ENCODE data around the gene IL19. TPM values are rescaled to one million over a fixed set of nuclear protein-coding genes. Genes with fewer than 3 reads are reported as not detected.

Gene IL19, protein sequence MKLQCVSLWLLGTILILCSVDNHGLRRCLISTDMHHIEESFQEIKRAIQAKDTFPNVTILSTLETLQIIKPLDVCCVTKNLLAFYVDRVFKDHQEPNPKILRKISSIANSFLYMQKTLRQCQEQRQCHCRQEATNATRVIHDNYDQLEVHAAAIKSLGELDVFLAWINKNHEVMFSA
- total RNA-seq: not detected
- not detected for polyA plus RNA-seq

DNA sequence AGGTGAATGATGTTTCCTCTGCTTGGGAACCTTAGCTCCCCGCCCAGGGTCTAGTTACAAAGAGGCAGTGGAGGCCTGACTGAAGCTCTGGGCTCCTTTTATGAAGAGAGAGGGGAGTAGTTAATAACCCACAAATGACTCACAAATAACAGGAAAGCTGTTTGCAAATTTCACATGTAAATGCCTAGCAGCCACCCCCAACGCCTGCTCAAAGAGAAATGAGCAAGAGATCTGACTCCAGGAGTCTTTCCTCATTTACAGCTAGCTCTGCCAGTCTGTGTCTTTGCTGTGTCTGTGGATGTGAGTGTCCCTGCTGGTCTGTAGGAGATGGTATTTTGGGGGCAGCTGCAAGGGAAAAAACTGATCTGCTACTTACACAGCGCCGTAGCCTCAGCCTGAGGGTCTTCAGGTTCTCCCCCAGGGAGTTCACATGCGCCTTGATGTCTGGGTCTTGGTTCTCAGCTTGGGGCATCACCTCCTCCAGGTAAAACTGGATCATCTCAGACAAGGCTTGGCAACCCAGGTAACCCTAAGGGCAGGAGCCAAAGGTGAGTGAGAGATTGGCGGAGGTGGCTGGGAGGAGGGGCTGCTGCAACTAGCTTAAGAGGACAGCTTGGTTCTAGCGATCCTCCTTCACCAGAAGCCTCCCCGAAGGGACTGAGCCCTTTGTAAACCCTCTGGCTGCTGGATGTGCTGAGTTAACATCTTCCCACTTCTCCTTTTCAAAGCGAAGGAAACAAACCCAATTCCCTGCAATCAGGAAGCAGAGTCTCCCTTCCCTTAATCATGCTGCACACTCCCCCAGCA lies at the start of gene IL19:
IL19 (plus strand) TSS at position 243 of the 807 bp plus-strand sequence. CDS start 65,890 bp downstream, outside the sequence.
- Histone ChIP-seq H3K4me3 (ENCODE audit: low read depth, low read length) (no peak within 1 kb of the TSS), H3K27ac (ENCODE audit: low read depth) (no peak within 1 kb of the TSS), H3K36me3 (ENCODE audit: insufficient read depth) (no peaks in the 10 kb centered on the region), H3K4me1 (ENCODE audit: insufficient read depth) (no peaks in the 10 kb centered on the region)
- 58% methylated on average over 9 of the region's 9 CpGs for WGBS
- no peak for DNase-seq (ENCODE audit: extremely low spot score)

DNA sequence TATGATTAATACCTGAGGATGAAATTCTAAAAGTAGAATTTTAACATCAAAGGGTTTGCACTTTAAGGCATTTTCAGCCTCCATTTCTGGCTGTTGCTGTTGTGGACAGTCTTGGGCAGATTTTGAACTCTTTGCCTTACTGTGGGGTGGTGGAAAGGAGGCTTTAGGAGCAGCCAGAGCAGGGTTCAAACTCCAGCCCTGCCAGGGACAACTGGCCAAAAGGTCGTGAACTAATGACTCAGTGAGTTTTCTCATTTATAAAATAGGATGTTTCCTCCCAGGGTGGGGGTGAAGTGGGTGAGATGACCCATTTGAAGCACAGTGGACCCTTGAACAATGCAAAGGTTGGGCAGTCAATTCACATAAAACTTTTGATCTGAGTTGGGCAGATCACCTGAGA lies 49.1 kb upstream of the IL19 start:
- no peak overlapping the region for H3K27ac ChIP-seq (ENCODE audit: low read depth)
- H3K4me1 ChIP-seq (ENCODE audit: insufficient read depth): peaks cover 4% of the 10 kb centered on the region
- H3K4me3 ChIP-seq (ENCODE audit: low read depth, low read length): no peak overlapping the region
- H3K36me3 ChIP-seq (ENCODE audit: insufficient read depth): no peaks in the 10 kb centered on the region
- 94% methylated on average over 1 of the region's 1 CpG for WGBS
- no peak for DNase-seq (ENCODE audit: extremely low spot score)

DNA sequence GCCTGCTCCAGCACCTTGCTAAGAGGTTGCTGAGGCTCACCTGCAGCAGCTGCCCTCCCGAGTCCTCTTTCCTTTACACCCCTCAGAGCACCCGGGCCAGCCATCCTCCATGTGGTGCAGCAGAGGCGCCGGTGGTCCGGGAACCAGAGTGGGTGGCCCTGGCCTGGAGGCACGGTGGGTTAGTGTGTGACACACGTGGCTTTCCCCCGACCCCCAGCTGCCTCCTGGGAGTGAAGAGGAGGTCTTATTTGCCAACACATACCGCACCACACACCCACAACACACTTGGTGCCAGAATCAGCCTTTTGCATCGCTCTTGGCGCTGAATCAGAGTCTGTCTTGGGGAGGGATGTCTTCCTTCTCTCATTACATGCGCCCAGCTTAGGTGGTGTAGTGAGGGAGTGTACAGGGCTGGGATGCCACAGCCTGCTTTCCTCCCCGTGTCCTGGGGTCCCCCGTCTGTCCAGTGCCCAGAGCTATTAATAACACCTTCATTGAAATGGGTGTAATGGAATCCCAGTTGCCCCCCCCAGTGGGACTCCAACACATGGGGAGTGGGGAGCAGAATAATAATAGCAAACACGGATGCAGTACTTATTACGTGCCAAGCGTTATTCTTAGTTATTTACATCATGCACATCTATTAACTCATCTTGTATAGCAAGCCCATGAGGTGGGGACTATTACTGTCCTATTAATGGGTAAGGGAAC lies 47.7 kb upstream of the IL19 start:
- Histone ChIP-seq H3K4me3 (ENCODE audit: low read depth, low read length) (no peak overlapping the region), H3K36me3 (ENCODE audit: insufficient read depth) (no peaks in the 10 kb centered on the region), H3K4me1 (ENCODE audit: insufficient read depth) (peaks cover 2% of the 10 kb centered on the region), H3K27ac (ENCODE audit: low read depth) (no peak overlapping the region)
- 75% methylated on average over 17 of the region's 17 CpGs for WGBS
- DNase-seq (ENCODE audit: extremely low spot score): no peak

DNA sequence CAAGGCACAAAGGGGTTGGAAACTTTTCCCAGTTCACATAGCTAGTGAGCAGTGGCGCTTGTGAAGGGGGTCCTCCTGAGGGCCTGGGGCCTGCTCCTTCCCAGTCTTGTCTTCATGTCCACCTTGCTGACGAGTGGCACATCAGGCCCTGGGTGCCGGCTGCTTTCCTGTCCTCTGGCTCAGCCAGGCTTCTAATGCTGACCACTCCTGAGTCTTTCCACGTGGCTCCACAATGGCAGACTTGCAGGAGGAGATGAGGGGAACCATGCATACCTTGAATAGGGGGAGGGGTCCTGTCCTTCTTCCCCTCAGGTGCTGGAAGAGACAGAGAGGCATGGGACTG lies 47.1 kb upstream of the IL19 start:
- WGBS: 80% methylated on average over 4 of the region's 4 CpGs
- Histone ChIP-seq H3K4me3 (ENCODE audit: low read depth, low read length) (no peak overlapping the region), H3K27ac (ENCODE audit: low read depth) (no peak overlapping the region), H3K36me3 (ENCODE audit: insufficient read depth) (no peaks in the 10 kb centered on the region), H3K4me1 (ENCODE audit: insufficient read depth) (peaks cover 2% of the 10 kb centered on the region)
- no peak for DNase-seq (ENCODE audit: extremely low spot score)

DNA sequence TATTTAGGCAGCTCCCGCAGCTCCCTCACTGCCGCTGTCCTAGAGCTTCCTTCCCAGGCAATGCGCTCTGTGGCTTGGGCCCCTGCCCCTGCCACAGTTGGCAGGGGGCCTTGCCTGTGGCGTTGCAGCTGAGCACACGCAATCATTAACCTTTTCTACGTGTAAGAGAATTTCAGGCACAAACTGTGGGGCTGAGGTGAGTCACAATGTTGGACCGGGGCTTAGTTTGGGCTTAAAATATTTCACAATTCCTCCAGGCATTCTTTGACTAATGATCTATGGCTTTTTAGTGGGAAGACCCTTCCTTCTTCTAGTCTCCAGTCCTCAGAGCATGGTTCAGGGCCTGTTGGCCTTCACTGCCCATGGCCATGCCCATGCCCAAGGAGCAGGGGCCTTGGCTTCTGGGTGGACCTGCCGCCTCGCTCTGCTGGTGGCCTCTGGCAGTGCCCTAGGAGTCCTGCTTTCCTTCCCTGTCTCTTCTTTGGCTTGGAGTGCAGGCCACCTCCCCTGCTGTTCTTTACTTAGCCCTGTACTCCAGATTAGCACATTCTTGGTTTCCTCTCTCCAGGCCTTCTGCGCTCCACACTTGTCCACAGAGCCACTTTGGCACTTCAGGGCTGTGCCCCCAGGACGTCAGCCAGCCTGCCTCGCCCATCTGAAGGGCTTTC lies 46.6 kb upstream of the IL19 start:
- Histone ChIP-seq H3K36me3 (ENCODE audit: insufficient read depth) (no peaks in the 10 kb centered on the region), H3K4me3 (ENCODE audit: low read depth, low read length) (no peak overlapping the region), H3K27ac (ENCODE audit: low read depth) (peak overlapping the region; percentile 12), H3K4me1 (ENCODE audit: insufficient read depth) (peaks cover 2% of the 10 kb centered on the region)
- DNase-seq (ENCODE audit: extremely low spot score): no peak
- 57% methylated on average over 12 of the region's 12 CpGs for WGBS

DNA sequence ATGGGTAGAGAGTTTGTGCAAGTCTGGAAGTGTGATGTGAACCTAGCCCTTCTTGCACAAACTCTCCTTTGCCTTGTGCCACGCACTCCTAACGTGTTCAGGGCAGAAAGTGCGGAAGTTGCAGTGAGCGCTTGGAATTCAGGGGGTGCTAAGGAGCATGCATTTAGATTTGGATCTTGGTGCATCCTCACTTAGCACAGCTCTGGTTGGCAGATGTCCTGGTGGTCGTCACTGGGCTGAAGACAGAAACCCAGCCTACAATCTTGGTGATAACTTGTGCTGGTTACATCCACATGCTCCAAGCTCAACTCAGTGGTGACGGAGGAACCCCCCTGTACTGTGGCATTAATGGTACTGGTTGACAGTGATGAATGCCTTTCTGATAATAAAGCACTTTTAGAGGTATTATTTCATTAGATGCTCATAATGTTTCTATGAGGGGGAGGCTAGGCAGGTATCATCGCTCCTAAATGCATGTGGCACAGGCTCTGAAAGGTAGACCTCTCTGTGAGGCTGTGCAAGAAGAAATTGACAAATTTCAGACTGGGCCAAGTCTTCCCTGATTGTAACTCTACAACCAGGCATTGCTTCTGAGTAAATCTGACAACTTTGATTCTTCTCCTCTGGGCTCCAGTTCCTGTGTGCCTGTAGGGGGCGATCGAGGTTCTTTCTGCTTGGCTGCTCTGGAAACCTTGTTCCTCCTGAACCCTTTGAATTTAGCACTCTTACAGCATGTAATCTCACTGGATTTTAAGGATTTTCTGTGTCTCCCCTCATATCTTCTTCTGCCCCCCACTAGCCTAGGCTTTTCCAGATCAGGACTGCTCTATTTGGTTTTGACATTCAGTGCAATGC lies 45.2 kb upstream of the IL19 start:
- WGBS: 80% methylated on average over 9 of the region's 9 CpGs
- peaks cover 2% of the 10 kb centered on the region for H3K4me1 ChIP-seq (ENCODE audit: insufficient read depth)
- no peak overlapping the region for H3K4me3 ChIP-seq (ENCODE audit: low read depth, low read length)
- H3K27ac ChIP-seq (ENCODE audit: low read depth): no peak overlapping the region
- no peaks in the 10 kb centered on the region for H3K36me3 ChIP-seq (ENCODE audit: insufficient read depth)
- no peak for DNase-seq (ENCODE audit: extremely low spot score)

DNA sequence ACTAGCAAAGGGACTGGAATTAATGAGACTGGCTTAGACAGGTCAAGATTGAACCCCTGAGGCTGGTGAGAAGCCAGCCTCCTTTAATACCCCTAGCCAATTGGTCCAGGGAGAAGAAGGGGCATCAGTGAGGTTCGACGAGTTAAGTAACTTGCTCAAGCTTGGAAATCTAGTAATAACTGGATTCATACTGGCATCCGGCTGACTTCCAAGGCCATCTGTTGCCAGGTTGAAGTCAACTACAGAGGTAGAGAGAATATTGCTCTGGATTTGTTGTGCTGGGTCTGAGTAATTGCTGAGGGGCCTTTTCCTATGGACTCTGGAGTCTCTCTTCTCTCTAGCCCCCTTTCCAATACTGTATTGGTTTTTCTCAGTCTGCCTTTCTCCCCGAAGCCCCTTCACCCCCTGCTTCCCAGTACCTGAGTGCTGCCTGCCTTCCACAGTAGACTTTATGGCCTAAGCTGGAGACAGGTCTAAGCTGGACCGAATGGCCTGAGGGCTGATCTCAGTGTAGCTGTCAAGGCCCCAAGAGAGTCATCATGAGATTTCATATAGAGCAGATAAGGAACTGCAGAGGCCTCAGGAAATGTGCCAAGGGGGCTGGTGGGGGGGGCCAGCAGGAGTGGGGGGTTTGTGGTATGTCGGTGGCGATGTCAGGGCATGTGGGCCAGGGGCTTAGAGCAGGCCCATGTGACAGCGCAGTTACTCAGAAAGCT lies 42.4 kb upstream of the IL19 start:
- DNase-seq (ENCODE audit: extremely low spot score): no peak
- 69% methylated on average over 8 of the region's 8 CpGs for WGBS
- H3K4me1 ChIP-seq (ENCODE audit: insufficient read depth): peaks cover 2% of the 10 kb centered on the region

DNA sequence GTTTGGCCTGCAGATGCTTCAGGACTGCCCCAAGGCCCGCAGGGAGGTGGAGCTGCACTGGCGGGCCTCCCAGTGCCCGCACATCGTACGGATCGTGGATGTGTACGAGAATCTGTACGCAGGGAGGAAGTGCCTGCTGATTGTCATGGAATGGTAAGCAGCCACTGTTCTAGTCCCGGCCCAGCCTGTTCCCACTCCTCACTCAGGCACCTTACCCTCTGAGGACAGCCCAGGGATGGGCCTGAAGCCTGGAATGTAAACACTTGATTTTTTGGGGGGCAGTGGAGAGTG lies 41.9 kb upstream of the IL19 start:
- WGBS: 50% methylated on average over 9 of the region's 9 CpGs

More for the DNA sequence above, 42.4 kb upstream of the IL19 start:
- Histone ChIP-seq H3K4me3 (ENCODE audit: low read depth, low read length) (no peak overlapping the region), H3K27ac (ENCODE audit: low read depth) (no peak overlapping the region), H3K36me3 (ENCODE audit: insufficient read depth) (no peaks in the 10 kb centered on the region)

DNA sequence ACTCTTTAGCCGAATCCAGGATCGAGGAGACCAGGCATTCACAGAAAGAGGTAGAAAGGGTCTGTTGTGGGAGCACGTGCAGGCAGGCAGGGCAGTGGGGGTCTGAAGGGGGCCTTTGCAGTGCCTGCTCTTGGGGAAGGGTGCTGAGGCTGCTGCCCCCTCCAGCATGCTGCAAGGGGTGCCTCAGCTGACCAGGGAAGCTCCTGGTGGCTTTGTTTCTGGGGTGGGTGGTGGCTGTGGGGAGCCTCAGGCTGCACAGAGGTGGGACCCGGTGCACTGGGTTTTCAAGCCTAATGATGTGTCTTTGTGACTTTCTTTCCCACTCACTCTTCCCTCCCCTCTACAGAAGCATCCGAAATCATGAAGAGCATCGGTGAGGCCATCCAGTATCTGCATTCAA lies 41.5 kb upstream of the IL19 start:
- Histone ChIP-seq H3K27ac (ENCODE audit: low read depth) (no peak overlapping the region), H3K36me3 (ENCODE audit: insufficient read depth) (no peaks in the 10 kb centered on the region), H3K4me1 (ENCODE audit: insufficient read depth) (peaks cover 2% of the 10 kb centered on the region), H3K4me3 (ENCODE audit: low read depth, low read length) (no peak overlapping the region)
- WGBS: 90% methylated on average over 6 of the region's 6 CpGs
- DNase-seq (ENCODE audit: extremely low spot score): no peak

More for the DNA sequence above, 41.9 kb upstream of the IL19 start:
- H3K27ac ChIP-seq (ENCODE audit: low read depth): no peak overlapping the region
- H3K4me1 ChIP-seq (ENCODE audit: insufficient read depth): peaks cover 2% of the 10 kb centered on the region
- H3K36me3 ChIP-seq (ENCODE audit: insufficient read depth): no peaks in the 10 kb centered on the region
- H3K4me3 ChIP-seq (ENCODE audit: low read depth, low read length): no peak overlapping the region
- DNase-seq (ENCODE audit: extremely low spot score): no peak

DNA sequence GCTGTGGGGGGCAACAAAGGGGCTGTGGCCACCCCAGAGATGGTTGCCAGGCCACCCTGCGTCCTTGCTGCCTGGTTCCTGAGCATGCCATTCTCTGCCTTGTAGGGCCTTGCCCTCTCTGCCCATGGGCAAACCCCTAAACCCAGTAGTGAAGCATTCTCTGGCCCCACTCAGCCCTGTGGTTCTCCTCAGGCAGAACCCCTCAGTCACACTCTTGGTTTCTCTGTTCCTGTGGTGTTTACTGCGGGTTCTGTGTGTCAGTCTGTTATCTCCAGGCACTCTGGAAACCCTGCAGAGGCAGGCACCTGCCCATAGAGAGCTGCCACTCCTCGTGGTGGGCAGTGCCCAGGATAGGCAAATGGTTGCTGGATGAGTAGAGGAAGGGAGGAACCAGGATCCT lies 41.1 kb upstream of the IL19 start:
- H3K4me3 ChIP-seq (ENCODE audit: low read depth, low read length): no peak overlapping the region
- DNase-seq (ENCODE audit: extremely low spot score): no peak
- no peaks in the 10 kb centered on the region for H3K4me1 ChIP-seq (ENCODE audit: insufficient read depth)
- no peaks in the 10 kb centered on the region for H3K36me3 ChIP-seq (ENCODE audit: insufficient read depth)
- WGBS: 95% methylated on average over 3 of the region's 3 CpGs
- no peak overlapping the region for H3K27ac ChIP-seq (ENCODE audit: low read depth)

DNA sequence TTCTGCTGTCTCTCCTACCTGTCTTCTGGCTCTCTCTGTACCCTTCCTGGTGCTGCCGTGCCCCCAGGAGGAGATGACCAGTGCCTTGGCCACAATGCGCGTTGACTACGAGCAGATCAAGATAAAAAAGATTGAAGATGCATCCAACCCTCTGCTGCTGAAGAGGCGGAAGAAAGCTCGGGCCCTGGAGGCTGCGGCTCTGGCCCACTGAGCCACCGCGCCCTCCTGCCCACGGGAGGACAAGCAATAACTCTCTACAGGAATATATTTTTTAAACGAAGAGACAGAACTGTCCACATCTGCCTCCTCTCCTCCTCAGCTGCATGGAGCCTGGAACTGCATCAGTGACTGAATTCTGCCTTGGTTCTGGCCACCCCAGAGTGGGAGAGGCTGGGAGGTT lies 38.1 kb upstream of the IL19 start:
- H3K36me3 ChIP-seq (ENCODE audit: insufficient read depth): no peaks in the 10 kb centered on the region
- no peak overlapping the region for H3K27ac ChIP-seq (ENCODE audit: low read depth)
- DNase-seq (ENCODE audit: extremely low spot score): no peak
- no peak overlapping the region for H3K4me3 ChIP-seq (ENCODE audit: low read depth, low read length)
- WGBS: 89% methylated on average over 11 of the region's 11 CpGs
- no peaks in the 10 kb centered on the region for H3K4me1 ChIP-seq (ENCODE audit: insufficient read depth)

DNA sequence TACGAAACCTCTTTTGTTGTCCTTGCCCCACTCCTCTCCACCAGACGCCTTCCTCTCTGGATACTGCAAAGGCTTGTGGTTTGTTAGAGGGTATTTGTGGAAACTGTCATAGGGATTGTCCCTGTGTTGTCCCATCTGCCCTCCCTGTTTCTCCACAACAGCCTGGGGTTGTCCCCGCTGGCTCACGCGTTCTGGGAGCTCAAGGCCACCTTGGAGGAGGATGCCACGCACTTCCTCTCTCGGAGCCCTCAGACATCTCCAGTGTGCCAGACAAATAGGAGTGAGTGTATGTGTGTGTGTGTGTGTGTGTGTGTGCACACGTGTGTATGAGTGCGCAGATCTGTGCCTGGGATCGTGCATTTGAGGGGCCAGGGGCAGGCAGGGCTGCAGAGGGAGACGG lies 37.6 kb upstream of the IL19 start:
- Histone ChIP-seq H3K4me3 (ENCODE audit: low read depth, low read length) (no peak overlapping the region), H3K4me1 (ENCODE audit: insufficient read depth) (no peaks in the 10 kb centered on the region), H3K27ac (ENCODE audit: low read depth) (no peak overlapping the region), H3K36me3 (ENCODE audit: insufficient read depth) (no peaks in the 10 kb centered on the region)
- no peak for DNase-seq (ENCODE audit: extremely low spot score)
- 90% methylated on average over 11 of the region's 11 CpGs for WGBS

Measured in urinary bladder (tissue), 4 donors.